PC-9 (cell line): ENCODE results near the gene MAP4K4.

ENCODE experiments used
- EZH2 ChIP-seq: fragments of 200-600 bp; sonication (generic); IDR thresholded peaks from 2 replicates; pipeline ENCODE4 v1.8.0; 2017; ENCODE audit warnings: antibody characterized with exemption, low read depth
- TF ChIP-seq, protein P1 (sequence below): fragments of 200-600 bp; sonication (generic); conservative IDR thresholded peaks from 2 replicates; pipeline ENCODE4 v1.6.1; 2017; ENCODE audit warnings: mixed run types, antibody characterized with exemption, mild to moderate bottlenecking, moderate library complexity

DNA sequence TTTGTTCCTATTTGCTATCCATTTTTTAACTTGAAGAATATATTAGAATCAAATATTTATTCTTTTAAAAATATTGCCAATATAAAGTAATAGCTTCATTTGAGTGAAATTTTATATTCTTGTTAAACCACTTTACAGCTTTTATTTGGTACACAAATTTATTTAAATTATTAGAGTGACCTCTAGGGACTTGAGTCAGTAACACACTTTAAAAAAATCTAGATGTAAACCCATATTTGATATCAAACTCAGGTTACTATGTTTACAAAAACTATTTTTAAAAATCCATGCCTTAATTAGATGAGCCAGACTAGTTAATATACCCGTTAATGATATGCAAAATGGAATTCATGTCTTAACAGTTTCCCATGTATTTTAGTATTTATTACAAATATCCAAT lies 134.6 kb downstream of the MAP4K4 start:
- TF ChIP-seq, protein P1, sequence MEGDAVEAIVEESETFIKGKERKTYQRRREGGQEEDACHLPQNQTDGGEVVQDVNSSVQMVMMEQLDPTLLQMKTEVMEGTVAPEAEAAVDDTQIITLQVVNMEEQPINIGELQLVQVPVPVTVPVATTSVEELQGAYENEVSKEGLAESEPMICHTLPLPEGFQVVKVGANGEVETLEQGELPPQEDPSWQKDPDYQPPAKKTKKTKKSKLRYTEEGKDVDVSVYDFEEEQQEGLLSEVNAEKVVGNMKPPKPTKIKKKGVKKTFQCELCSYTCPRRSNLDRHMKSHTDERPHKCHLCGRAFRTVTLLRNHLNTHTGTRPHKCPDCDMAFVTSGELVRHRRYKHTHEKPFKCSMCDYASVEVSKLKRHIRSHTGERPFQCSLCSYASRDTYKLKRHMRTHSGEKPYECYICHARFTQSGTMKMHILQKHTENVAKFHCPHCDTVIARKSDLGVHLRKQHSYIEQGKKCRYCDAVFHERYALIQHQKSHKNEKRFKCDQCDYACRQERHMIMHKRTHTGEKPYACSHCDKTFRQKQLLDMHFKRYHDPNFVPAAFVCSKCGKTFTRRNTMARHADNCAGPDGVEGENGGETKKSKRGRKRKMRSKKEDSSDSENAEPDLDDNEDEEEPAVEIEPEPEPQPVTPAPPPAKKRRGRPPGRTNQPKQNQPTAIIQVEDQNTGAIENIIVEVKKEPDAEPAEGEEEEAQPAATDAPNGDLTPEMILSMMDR, result peak; percentile 64
- no peak for TF ChIP-seq EZH2
